Stimulated activated naive CD8-positive, alpha-beta T cell treated with anti-CD3 and anti-CD28 coated beads, Interleukin-15, amount 100 ng/mL, for 72 hours (primary cell): ENCODE results near the gene CLEC16A.

Experiments
- ATAC-seq: fragments of 150-1000 bp; cut with Tn5 transposase; 2 replicates; pipeline ENCODE4 v1.10.0; 2021; ENCODE audit warnings: mild to moderate bottlenecking, moderate library complexity
- DNase-seq, 2 donors: peaks; one replicate each; pipeline ENCODE4 v3.0.0; 2021 to 2022
- H3K27ac Mint-ChIP-seq, 2 donors: one replicate each; pipeline ENCODE4 v1.8.0; 2022; ENCODE audit warnings: mild to moderate bottlenecking in 2 of 2, mixed read lengths in 2 of 2, moderate library complexity in 2 of 2
- H3K27me3 Mint-ChIP-seq: one replicate; pipeline ENCODE4 v1.8.0; 2022; ENCODE audit warnings: mixed read lengths
- H3K4me1 Mint-ChIP-seq: one replicate; pipeline ENCODE4 v1.8.0; 2022; ENCODE audit warnings: mild to moderate bottlenecking, mixed read lengths
- H3K4me3 Mint-ChIP-seq, 2 donors: one replicate each; pipeline ENCODE4 v1.8.0; 2022; ENCODE audit warnings: mild to moderate bottlenecking in 2 of 2, mixed read lengths in 2 of 2, moderate library complexity in 1 of 2
- H3K9me3 Mint-ChIP-seq, 2 donors: one replicate each; pipeline ENCODE4 v1.8.0; 2022; ENCODE audit warnings: mixed read lengths in 2 of 2

Gene CLEC16A

GRCh38 chr16:11141409-11142260, 197.3 kb downstream of the CLEC16A start:
- Mint-ChIP-seq H3K4me3 (no peak overlapping the region), H3K4me1 (peaks cover 59% of the 10 kb centered on the region), H3K27ac (no peak overlapping the region), H3K9me3 (no peaks in the 10 kb centered on the region), H3K27me3 (no peaks in the 10 kb centered on the region)
- no peak for ATAC-seq
- DNase-seq, result no peak

- Mint-ChIP-seq H3K4me3 (no peak overlapping the region), H3K27me3 (no peaks in the 10 kb centered on the region), H3K4me1 (peaks cover 56% of the 10 kb centered on the region), H3K27ac (no peak overlapping the region), H3K9me3 (no peaks in the 10 kb centered on the region)
- ATAC-seq (no peak), DNase-seq (no peak)
These were observed 197.9 kb downstream of the CLEC16A start for GRCh38 chr16:11142261-11142630.

GRCh38 chr16:11142951-11143350, 198.6 kb downstream of the CLEC16A start:
- H3K9me3 Mint-ChIP-seq, result no peaks in the 10 kb centered on the region
- ATAC-seq (no peak), DNase-seq (no peak)
- no peak overlapping the region for H3K27ac Mint-ChIP-seq
- no peak overlapping the region for H3K4me3 Mint-ChIP-seq
- peaks cover 50% of the 10 kb centered on the region for H3K4me1 Mint-ChIP-seq
- no peaks in the 10 kb centered on the region for H3K27me3 Mint-ChIP-seq

GRCh38 chr16:11143372-11144035, 199.1 kb downstream of the CLEC16A start:
- DNase-seq, result no peak
- Mint-ChIP-seq H3K9me3 (no peaks in the 10 kb centered on the region), H3K27me3 (no peaks in the 10 kb centered on the region), H3K4me3 (no peak overlapping the region), H3K4me1 (peaks cover 44% of the 10 kb centered on the region), H3K27ac (no peak overlapping the region)
- no peak for ATAC-seq

GRCh38 chr16:11144122-11144521, 199.8 kb downstream of the CLEC16A start:
- H3K4me1 Mint-ChIP-seq, result peaks cover 38% of the 10 kb centered on the region
- ATAC-seq (no peak), DNase-seq (no peak)
- no peak overlapping the region for H3K4me3 Mint-ChIP-seq
- H3K27ac Mint-ChIP-seq, result no peak overlapping the region
- no peaks in the 10 kb centered on the region for H3K27me3 Mint-ChIP-seq
- no peaks in the 10 kb centered on the region for H3K9me3 Mint-ChIP-seq

- DNase-seq (no peak), ATAC-seq (no peak)
- Mint-ChIP-seq H3K4me3 (no peak overlapping the region), H3K4me1 (peaks cover 26% of the 10 kb centered on the region), H3K27me3 (no peaks in the 10 kb centered on the region), H3K27ac (no peak overlapping the region), H3K9me3 (no peaks in the 10 kb centered on the region)
These were observed 200.9 kb downstream of the CLEC16A start for GRCh38 chr16:11145173-11145818.

- no peak for ATAC-seq
- Mint-ChIP-seq H3K9me3 (no peaks in the 10 kb centered on the region), H3K27ac (no peak overlapping the region), H3K4me3 (no peak overlapping the region), H3K4me1 (peaks cover 21% of the 10 kb centered on the region), H3K27me3 (no peaks in the 10 kb centered on the region)
- no peak for DNase-seq
These were observed 201.5 kb downstream of the CLEC16A start for GRCh38 chr16:11145819-11146211.

- Mint-ChIP-seq H3K27me3 (no peaks in the 10 kb centered on the region), H3K27ac (no peak overlapping the region), H3K9me3 (no peaks in the 10 kb centered on the region), H3K4me3 (no peak overlapping the region), H3K4me1 (peaks cover 18% of the 10 kb centered on the region)
- DNase-seq (no peak), ATAC-seq (no peak)
These were observed 202.8 kb downstream of the CLEC16A start for GRCh38 chr16:11147033-11147753.

- Mint-ChIP-seq H3K4me3 (no peak overlapping the region), H3K9me3 (no peaks in the 10 kb centered on the region), H3K27ac (no peak overlapping the region), H3K27me3 (no peaks in the 10 kb centered on the region), H3K4me1 (peaks cover 22% of the 10 kb centered on the region)
- ATAC-seq (no peak), DNase-seq (no peak)
These were observed 203.5 kb downstream of the CLEC16A start for GRCh38 chr16:11147754-11148444.

GRCh38 chr16:11149011-11149616, 204.8 kb downstream of the CLEC16A start:
- Mint-ChIP-seq H3K4me3 (no peak overlapping the region), H3K27me3 (no peaks in the 10 kb centered on the region)
- DNase-seq, result no peak

GRCh38 chr16:11150190-11150589, 205.8 kb downstream of the CLEC16A start:
- H3K4me1 Mint-ChIP-seq, result peaks cover 30% of the 10 kb centered on the region
- no peak for DNase-seq
- H3K27me3 Mint-ChIP-seq, result no peaks in the 10 kb centered on the region
- no peak overlapping the region for H3K4me3 Mint-ChIP-seq
- H3K9me3 Mint-ChIP-seq, result no peaks in the 10 kb centered on the region
- ATAC-seq, result no peak
- H3K27ac Mint-ChIP-seq, result no peak overlapping the region

More at GRCh38 chr16:11149011-11149616, 204.8 kb downstream of the CLEC16A start:
- peaks cover 25% of the 10 kb centered on the region for H3K4me1 Mint-ChIP-seq
- no peaks in the 10 kb centered on the region for H3K9me3 Mint-ChIP-seq
- no peak for ATAC-seq
- no peak overlapping the region for H3K27ac Mint-ChIP-seq

GRCh38 chr16:11151156-11151884, 207.0 kb downstream of the CLEC16A start:
- DNase-seq (no peak), ATAC-seq (no peak)
- H3K27ac Mint-ChIP-seq, result no peak overlapping the region
- no peaks in the 10 kb centered on the region for H3K9me3 Mint-ChIP-seq
- H3K4me1 Mint-ChIP-seq, result peaks cover 36% of the 10 kb centered on the region
- no peaks in the 10 kb centered on the region for H3K27me3 Mint-ChIP-seq
- H3K4me3 Mint-ChIP-seq, result no peak overlapping the region

GRCh38 chr16:11151885-11152629, 207.7 kb downstream of the CLEC16A start:
- no peaks in the 10 kb centered on the region for H3K27me3 Mint-ChIP-seq
- no peaks in the 10 kb centered on the region for H3K9me3 Mint-ChIP-seq
- H3K27ac Mint-ChIP-seq, result no peak overlapping the region
- DNase-seq (no peak), ATAC-seq (no peak)
- no peak overlapping the region for H3K4me3 Mint-ChIP-seq
- H3K4me1 Mint-ChIP-seq, result peaks cover 39% of the 10 kb centered on the region
